Prostate gland (tissue), 2 donors: ENCODE data around the gene DCC. TPM values are rescaled to one million over a fixed set of nuclear protein-coding genes. Genes with fewer than 3 reads are reported as not detected.

Source experiments
- DNase-seq: peaks from one replicate; pipeline ENCODE4 v3.0.0-alpha.2; 2019; ENCODE audit warnings: low spot score
- H3K27ac ChIP-seq, 2 donors: fragments of 200-600 bp; sonication (generic); 2 replicates each; pipeline ENCODE4 v1.5.1; 2017 to 2019
- H3K27me3 ChIP-seq: fragments of 200-600 bp; sonication (generic); replicated peaks from 2 replicates; pipeline ENCODE4 v1.5.1; 2019; ENCODE audit not compliant: insufficient read depth
- H3K36me3 ChIP-seq, 2 donors: fragments of 200-600 bp; sonication (generic); 1 replicate in 1 of 2; 2 replicates in 1 of 2; pipeline versions ENCODE4 v1.5.1 to v1.8.1; 2017 to 2019
- H3K4me1 ChIP-seq: fragments of 200-600 bp; sonication (generic); replicated peaks from 2 replicates; pipeline ENCODE4 v1.5.1; 2019
- H3K4me3 ChIP-seq, 2 donors: fragments of 200-600 bp; sonication (generic); 2 replicates each; pipeline ENCODE4 v1.5.1; 2017 to 2019
- H3K9me3 ChIP-seq: fragments of 200-600 bp; sonication (generic); 2 replicates; pipeline ENCODE4 v1.5.1; 2017
- CTCF ChIP-seq, 4 experiments: fragments of 200-600 bp in 2 of 4; fragments of 450-650 bp in 2 of 4; sonication (generic) in 2 of 4; IDR thresholded peaks; 1 replicate in 3 of 4; 2 replicates in 1 of 4; pipeline ENCODE4 v1.5.1; 2016 to 2019; ENCODE audit warnings: antibody characterized with exemption in 4 of 4, mild to moderate bottlenecking in 2 of 4, moderate library complexity in 2 of 4
- POLR2A ChIP-seq: fragments of 450-650 bp; IDR thresholded peaks from one replicate; pipeline ENCODE4 v1.6.1; 2016; ENCODE audit warnings: antibody characterized with exemption, mild to moderate bottlenecking
- POLR2AphosphoS5 ChIP-seq: sonication (generic); formaldehyde crosslinking; IDR thresholded peaks from one replicate; pipeline ENCODE4 v1.6.1; 2017; ENCODE audit warnings: antibody characterized with exemption
- WGBS: methylation state at CpG from one replicate; pipeline ENCODE4 v1.1.5; 2018; 5-methylcytosine and 5-hydroxymethylcytosine counted together
- intact Hi-C: fragments of 100-400 bp; cut with DNase I; formaldehyde crosslinking; loops from one replicate; pipeline ENCODE4 v1.14.2; 2022
- total RNA-seq, 2 donors: library from RNA; depleted of rRNA; stranded (reverse); fragments of >200 nt; gene quantifications; one replicate each; pipeline ENCODE4 v1.1.0, GENCODE V29; 2016

DCC gene
- total RNA-seq, 2 donors from 2014 or later = 0.55 to 3.7 TPM

- Histone ChIP-seq H3K36me3 (no peaks in the 10 kb centered on the region), H3K27ac (no peak overlapping the region), H3K4me3 (no peak overlapping the region), H3K4me1 (no peaks in the 10 kb centered on the region), H3K27me3 (no peaks in the 10 kb centered on the region), H3K9me3 (no peaks in the 10 kb centered on the region)
- intact Hi-C loops = no loop called here
- WGBS = 63% methylated on average over 5 of the region's 5 CpGs
- DNase-seq = no peak
- TF ChIP-seq CTCF (IDR thresholded peaks at IDR 0.05) (no peak), POLR2A (no peak), POLR2AphosphoS5 (no peak)
Measured at GRCh38 chr18:52897611-52898484, 557.9 kb downstream of the DCC start.

- intact Hi-C loops = no loop called here
- Histone ChIP-seq H3K36me3 (no peaks in the 10 kb centered on the region), H3K4me1 (no peaks in the 10 kb centered on the region), H3K27ac (no peak overlapping the region), H3K9me3 (no peaks in the 10 kb centered on the region), H3K4me3 (no peak overlapping the region), H3K27me3 (no peaks in the 10 kb centered on the region)
- no peak for DNase-seq
- TF ChIP-seq POLR2AphosphoS5 (no peak), CTCF (IDR thresholded peaks at IDR 0.05) (no peak)
- 50% methylated on average over 3 of the region's 3 CpGs for WGBS
Measured at GRCh38 chr18:52898485-52899058, 558.6 kb downstream of the DCC start.

- H3K4me1 ChIP-seq = no peaks in the 10 kb centered on the region
- H3K4me3 ChIP-seq = no peak overlapping the region
- no peak overlapping the region for H3K27ac ChIP-seq
- no peaks in the 10 kb centered on the region for H3K9me3 ChIP-seq
- intact Hi-C loops = loop anchor here (10.0 kb wide), 1 partner anchor 187 kb away; no protein-coding TSS in a partner anchor
- 73% methylated on average over 3 of the region's 3 CpGs for WGBS
- no peaks in the 10 kb centered on the region for H3K36me3 ChIP-seq
- DNase-seq = no peak
- no peaks in the 10 kb centered on the region for H3K27me3 ChIP-seq
- TF ChIP-seq POLR2AphosphoS5 (no peak), POLR2A (no peak), CTCF (IDR thresholded peaks at IDR 0.05) (no peak)
Measured at GRCh38 chr18:52902188-52902587, 562.2 kb downstream of the DCC start.

GRCh38 chr18:52903857-52904256 lies 563.9 kb downstream of the DCC start:
- peak in 1 of 4 experiments; percentile 19 for TF ChIP-seq CTCF (IDR thresholded peaks at IDR 0.05)
- no peak for TF ChIP-seq POLR2A
- no peak overlapping the region for H3K27ac ChIP-seq
- no peaks in the 10 kb centered on the region for H3K9me3 ChIP-seq
- no peaks in the 10 kb centered on the region for H3K36me3 ChIP-seq
- H3K27me3 ChIP-seq = no peaks in the 10 kb centered on the region
- intact Hi-C loops = loop anchor here (10.0 kb wide), 1 partner anchor 189 kb away; no protein-coding TSS in a partner anchor
- H3K4me3 ChIP-seq = no peak overlapping the region
- DNase-seq = no peak
- 32% methylated on average over 3 of the region's 3 CpGs for WGBS
- H3K4me1 ChIP-seq = no peaks in the 10 kb centered on the region
